Measurements from ENCODE around the gene TTBK1. TPM values are rescaled to one million over a fixed set of nuclear protein-coding genes. Genes with fewer than 3 reads are reported as not detected.

The TTBK1 gene
- total RNA-seq, 1 donor from 2014 or later = 1.7 TPM

DNA sequence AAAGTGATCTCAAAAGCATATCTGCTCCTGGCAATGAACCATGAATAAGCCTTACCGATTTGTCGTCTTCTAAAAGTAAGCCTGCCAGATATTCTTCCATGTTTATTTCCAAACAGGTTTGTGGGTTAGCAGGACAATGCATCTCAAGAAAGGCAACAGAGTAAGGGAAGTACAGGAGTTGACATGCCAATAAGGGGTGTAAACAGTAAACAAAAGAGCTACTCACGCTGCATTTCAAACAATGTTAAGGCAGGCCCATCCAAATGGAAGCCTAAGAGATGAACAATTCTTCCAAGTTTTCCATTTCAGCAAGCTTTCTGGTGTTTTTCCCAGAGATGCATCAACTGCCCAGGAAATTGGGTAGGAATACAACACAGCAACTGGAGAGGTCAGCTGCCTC, 93.1 kb downstream of the TTBK1 start:
- H3K36me3 Mint-ChIP-seq (ENCODE audit: insufficient read depth) = peaks cover 14% of the 10 kb centered on the region
- H3K4me3 Mint-ChIP-seq (ENCODE audit: low read depth) = no peak overlapping the region
- TF ChIP-seq, protein P1, sequence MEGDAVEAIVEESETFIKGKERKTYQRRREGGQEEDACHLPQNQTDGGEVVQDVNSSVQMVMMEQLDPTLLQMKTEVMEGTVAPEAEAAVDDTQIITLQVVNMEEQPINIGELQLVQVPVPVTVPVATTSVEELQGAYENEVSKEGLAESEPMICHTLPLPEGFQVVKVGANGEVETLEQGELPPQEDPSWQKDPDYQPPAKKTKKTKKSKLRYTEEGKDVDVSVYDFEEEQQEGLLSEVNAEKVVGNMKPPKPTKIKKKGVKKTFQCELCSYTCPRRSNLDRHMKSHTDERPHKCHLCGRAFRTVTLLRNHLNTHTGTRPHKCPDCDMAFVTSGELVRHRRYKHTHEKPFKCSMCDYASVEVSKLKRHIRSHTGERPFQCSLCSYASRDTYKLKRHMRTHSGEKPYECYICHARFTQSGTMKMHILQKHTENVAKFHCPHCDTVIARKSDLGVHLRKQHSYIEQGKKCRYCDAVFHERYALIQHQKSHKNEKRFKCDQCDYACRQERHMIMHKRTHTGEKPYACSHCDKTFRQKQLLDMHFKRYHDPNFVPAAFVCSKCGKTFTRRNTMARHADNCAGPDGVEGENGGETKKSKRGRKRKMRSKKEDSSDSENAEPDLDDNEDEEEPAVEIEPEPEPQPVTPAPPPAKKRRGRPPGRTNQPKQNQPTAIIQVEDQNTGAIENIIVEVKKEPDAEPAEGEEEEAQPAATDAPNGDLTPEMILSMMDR (IDR thresholded peaks at IDR 0.05; ENCODE audit: unreplicated experiment) = no peak
- no peaks in the 10 kb centered on the region for H3K9me3 Mint-ChIP-seq (ENCODE audit: low read depth)
- no peak for DNase-seq (ENCODE audit: low spot score, unreplicated experiment)
- H3K27me3 Mint-ChIP-seq = no peaks in the 10 kb centered on the region
- no peak overlapping the region for H3K27ac Mint-ChIP-seq
- H3K4me1 Mint-ChIP-seq (ENCODE audit: low read depth) = peaks cover 13% of the 10 kb centered on the region

Other genes starting within 250 kb of the TTBK1 start
- 64.0 and 68.4 TPM in 2 replicates for gene MEA1, start 229.5 kb upstream of the TTBK1 start, total RNA-seq
- gene KLHDC3, start 229.2 kb upstream of the TTBK1 start, total RNA-seq = 86.8 and 91.1 TPM in 2 replicates
- gene RRP36, start 221.9 kb upstream of the TTBK1 start, total RNA-seq = 60.6 and 62.4 TPM in 2 replicates
- 58.9 and 60.9 TPM in 2 replicates for gene CUL7, start 189.6 kb upstream of the TTBK1 start, total RNA-seq
- 45.2 and 52.2 TPM in 2 replicates for gene MRPL2, start 184.0 kb upstream of the TTBK1 start, total RNA-seq
- 71.9 and 73.8 TPM in 2 replicates for gene KLC4, start 183.8 kb upstream of the TTBK1 start, total RNA-seq
- gene PTK7, start 167.2 kb upstream of the TTBK1 start, total RNA-seq = 141 and 142 TPM in 2 replicates
- 29.1 and 30.3 TPM in 2 replicates for gene SRF, start 72.2 kb upstream of the TTBK1 start, total RNA-seq
- gene CUL9, start 61.3 kb upstream of the TTBK1 start, total RNA-seq = 57.0 and 61.1 TPM in 2 replicates
- 33.9 and 39.0 TPM in 2 replicates for gene DNPH1, start 14.0 kb upstream of the TTBK1 start, total RNA-seq
- gene SLC22A7, start 54.8 kb downstream of the TTBK1 start, total RNA-seq = not detected in 2 replicates
- 2.3 and 2.4 TPM in 2 replicates for gene CRIP3, start 65.3 kb downstream of the TTBK1 start, total RNA-seq
- gene ZNF318, start 126.2 kb downstream of the TTBK1 start, total RNA-seq = 22.0 and 23.2 TPM in 2 replicates
- 68.5 and 68.8 TPM in 2 replicates for gene ABCC10, start 184.1 kb downstream of the TTBK1 start, total RNA-seq
- gene DLK2, start 212.1 kb downstream of the TTBK1 start, total RNA-seq = 0.60 and 0.73 TPM in 2 replicates
- gene TJAP1, start 234.1 kb downstream of the TTBK1 start, total RNA-seq = 64.5 and 65.8 TPM in 2 replicates

Data from progenitor cell of endocrine pancreas (in vitro differentiated cells).